GM23338 (cell line): Measurements from ENCODE around the gene SCTR. TPM values are rescaled to one million over a fixed set of nuclear protein-coding genes. Genes with fewer than 3 reads are reported as not detected.
A peak's percentile ranks its signal among the peaks of the same experiment; 100 is the strongest.

Experiments used
- ATAC-seq: fragments of 200-7000 bp; cut with Tn5 transposase; 3 replicates; pipeline ENCODE4 v1.9.1; 2020
- DNase-seq: peaks from one replicate; pipeline ENCODE4 v3.0.0-alpha.2; 2015; ENCODE audit warnings: low spot score
- H2AFZ ChIP-seq: fragments of 200-600 bp; sonication (generic); 2 replicates; pipeline ENCODE4 v1.8.0; 2016; ENCODE audit warnings: antibody characterized with exemption, mild to moderate bottlenecking, moderate library complexity
- H3F3A ChIP-seq: fragments of 200-600 bp; sonication (generic); replicated peaks from 2 replicates; pipeline ENCODE4 v1.8.0; 2017; ENCODE audit warnings: antibody characterized with exemption, mixed run types, low read depth
- H3K27ac ChIP-seq: fragments of 200-600 bp; sonication (generic); 2 replicates; pipeline ENCODE4 v1.6.1; 2016; ENCODE audit warnings: low read depth
- H3K27me3 ChIP-seq: fragments of 200-600 bp; sonication (generic); 2 replicates; pipeline ENCODE4 v1.8.0; 2016; ENCODE audit warnings: mild to moderate bottlenecking, mixed run types, moderate library complexity; ENCODE audit not compliant: insufficient read depth
- H3K36me3 ChIP-seq: fragments of 200-600 bp; sonication (generic); 2 replicates; pipeline ENCODE4 v1.8.0; 2016; ENCODE audit warnings: mild to moderate bottlenecking; ENCODE audit not compliant: insufficient read depth
- H3K4me1 ChIP-seq: fragments of 200-600 bp; sonication (generic); 2 replicates; pipeline ENCODE4 v1.8.0; 2016; ENCODE audit warnings: mild to moderate bottlenecking, moderate library complexity; ENCODE audit not compliant: insufficient read depth
- H3K4me2 ChIP-seq: fragments of 200-600 bp; sonication (generic); 2 replicates; pipeline ENCODE4 v1.7.1; 2017; ENCODE audit warnings: mixed run types
- H3K4me3 ChIP-seq: fragments of 200-600 bp; sonication (generic); 2 replicates; pipeline ENCODE4 v1.6.1; 2016; ENCODE audit warnings: mixed run types
- H3K79me2 ChIP-seq: fragments of 200-600 bp; sonication (generic); replicated peaks from 2 replicates; pipeline ENCODE4 v1.8.0; 2017; ENCODE audit warnings: mild to moderate bottlenecking; ENCODE audit not compliant: insufficient read depth
- H3K9me2 ChIP-seq: fragments of 200-600 bp; sonication (generic); 2 replicates; pipeline ENCODE4 v1.8.0; 2017; ENCODE audit not compliant: insufficient read depth
- H4K20me1 ChIP-seq: fragments of 200-600 bp; sonication (generic); replicated peaks from 2 replicates; pipeline ENCODE4 v1.8.0; 2017; ENCODE audit warnings: mild to moderate bottlenecking; ENCODE audit not compliant: insufficient read depth
- H3K27ac Mint-ChIP-seq: 2 replicates; pipeline ENCODE4 v1.8.0; 2020; ENCODE audit warnings: inconsistent platforms, mild to moderate bottlenecking, moderate library complexity, mixed read lengths
- H3K27me3 Mint-ChIP-seq: 3 replicates; pipeline ENCODE4 v1.8.0; 2022; ENCODE audit warnings: low read depth, mild to moderate bottlenecking, moderate library complexity, mixed read lengths, inconsistent platforms; ENCODE audit not compliant: insufficient read depth, poor library complexity
- H3K36me3 Mint-ChIP-seq: 3 replicates; pipeline ENCODE4 v1.8.0; 2021; ENCODE audit warnings: low read depth, mild to moderate bottlenecking, inconsistent platforms, moderate library complexity, mixed read lengths
- H3K4me1 Mint-ChIP-seq: 3 replicates; pipeline ENCODE4 v1.8.0; 2020; ENCODE audit warnings: mild to moderate bottlenecking, inconsistent platforms, mixed read lengths
- H3K4me3 Mint-ChIP-seq: 3 replicates; pipeline ENCODE4 v1.8.0; 2021; ENCODE audit warnings: moderate library complexity, mild to moderate bottlenecking, inconsistent platforms, mixed read lengths
- H3K9me3 Mint-ChIP-seq: 3 replicates; pipeline ENCODE4 v1.8.0; 2020; ENCODE audit warnings: moderate library complexity, mild to moderate bottlenecking, inconsistent platforms, mixed read lengths
- CREB1 ChIP-seq: fragments of 250-450 bp; sonication (Bioruptor Pico); IDR thresholded peaks from 2 replicates; pipeline ENCODE4 v1.5.0; 2020; ENCODE audit warnings: low read depth, mild to moderate bottlenecking, moderate library complexity
- CTCF ChIP-seq, 2 experiments: fragments of 200-600 bp in 1 of 2; sonication (generic) in 1 of 2; conservative IDR thresholded peaks; 2 replicates each; pipeline versions ENCODE4 v1.5.1 to v1.6.1; 2016 to 2017; ENCODE audit warnings: antibody characterized with exemption in 2 of 2, low read depth in 2 of 2, mild to moderate bottlenecking in 2 of 2, moderate library complexity in 1 of 2
- ETS1 ChIP-seq: IDR thresholded peaks from 2 replicates; pipeline ENCODE4 v1.6.1; 2016; ENCODE audit warnings: antibody characterized with exemption
- EZH2 ChIP-seq: fragments of 200-600 bp; sonication (generic); IDR thresholded peaks from one replicate; pipeline ENCODE4 v1.8.0; 2017; ENCODE audit warnings: antibody characterized with exemption, mild to moderate bottlenecking, low read depth; ENCODE audit not compliant: unreplicated experiment
- EZH2phosphoT487 ChIP-seq: fragments of 200-600 bp; sonication (generic); IDR thresholded peaks from one replicate; pipeline ENCODE4 v1.8.1; 2018; ENCODE audit warnings: antibody characterized with exemption; ENCODE audit not compliant: unreplicated experiment
- JUNB ChIP-seq: IDR thresholded peaks from one replicate; pipeline ENCODE4 v1.6.1; 2016; ENCODE audit warnings: antibody characterized with exemption; ENCODE audit not compliant: unreplicated experiment
- NANOG ChIP-seq: IDR thresholded peaks from 2 replicates; pipeline ENCODE4 v1.6.1; 2016; ENCODE audit warnings: antibody characterized with exemption, borderline replicate concordance
- POLR2AphosphoS5 ChIP-seq: IDR thresholded peaks from 2 replicates; pipeline ENCODE4 v1.6.1; 2016; ENCODE audit warnings: antibody characterized with exemption, low read depth
- REST ChIP-seq: IDR thresholded peaks from one replicate; pipeline ENCODE4 v1.6.1; 2018; ENCODE audit warnings: antibody characterized with exemption; ENCODE audit not compliant: unreplicated experiment
- STAT1 ChIP-seq: IDR thresholded peaks from one replicate; pipeline ENCODE4 v1.6.1; 2016; ENCODE audit warnings: antibody characterized with exemption; ENCODE audit not compliant: unreplicated experiment
- ZNF114 ChIP-seq: fragments of 250-450 bp; sonication (Bioruptor Pico); IDR thresholded peaks from 2 replicates; pipeline ENCODE4 v1.5.0; 2020; ENCODE audit warnings: mild to moderate bottlenecking, moderate library complexity
- ZNF331 ChIP-seq: fragments of 250-450 bp; sonication (Bioruptor Pico); IDR thresholded peaks from 2 replicates; pipeline ENCODE4 v1.5.0; 2020; ENCODE audit warnings: low read depth, mild to moderate bottlenecking, moderate library complexity
- ZNF462 ChIP-seq: fragments of 250-450 bp; sonication (Bioruptor Pico); IDR thresholded peaks from 2 replicates; pipeline ENCODE4 v1.5.0; 2020; ENCODE audit warnings: mild to moderate bottlenecking, moderate library complexity
- polyA plus RNA-seq: library from polyadenylated mRNA; unstranded; fragments of >200 nt; fragmentation: Nextera tagmentation; extraction: Ambion mirVana; gene quantifications from 2 replicates; pipeline ENCODE4 v1.2.1, GENCODE V29; 2016
- total RNA-seq: library from RNA; depleted of rRNA; stranded (reverse); fragments of >200 nt; shearing (Covaris generic); gene quantifications from 2 replicates; pipeline ENCODE4 v1.2.3, GENCODE V29; 2014

The SCTR gene
- total and polyA plus RNA-seq, 2 experiments from 2014 or later = not detected

GRCh38 chr2:119469661-119470297, 54.5 kb downstream of the SCTR start:
- no peaks in the 10 kb centered on the region for H3K36me3 ChIP-seq
- H3K27ac ChIP-seq = no peak overlapping the region
- Mint-ChIP-seq H3K4me1 (peaks cover 8% of the 10 kb centered on the region), H3K9me3 (no peaks in the 10 kb centered on the region; the same call in 2 of the 3 replicates), H3K36me3 (no peaks in the 10 kb centered on the region), H3K4me3 (no peak overlapping the region), H3K27ac (no peak overlapping the region; the same call in 1 of the 2 replicates), H3K27me3 (peaks cover 4% of the 10 kb centered on the region)
- H3K79me2 ChIP-seq = no peaks in the 10 kb centered on the region
- no peak for DNase-seq
- ATAC-seq = no peak
- 0 out of 2 replicates have a peak, but pooled peaks cover 5% of the 10 kb centered on the region for H3K9me2 ChIP-seq
- no peak for TF ChIP-seq REST
- no peak for TF ChIP-seq STAT1
- no peak for TF ChIP-seq ETS1
- no peak for TF ChIP-seq NANOG
- no peak for TF ChIP-seq EZH2phosphoT487
- TF ChIP-seq EZH2 = no peak
- TF ChIP-seq CREB1 (CRISPR knock-in tag) = no peak
- TF ChIP-seq ZNF462 (CRISPR knock-in tag) = no peak
- TF ChIP-seq CTCF (conservative IDR thresholded peaks at IDR 0.05; ENCODE audit: low read depth in 2 of 2) = no peak
- no peak for TF ChIP-seq ZNF114 (CRISPR knock-in tag)
- TF ChIP-seq POLR2AphosphoS5 = no peak
- no peak for TF ChIP-seq ZNF331 (CRISPR knock-in tag)
- TF ChIP-seq JUNB = no peak
- H4K20me1 ChIP-seq = no peaks in the 10 kb centered on the region
- no peak overlapping the region; the same call in 1 of the 2 replicates for H3K4me2 ChIP-seq
- H3K27me3 ChIP-seq = no peaks in the 10 kb centered on the region
- H3K4me1 ChIP-seq = peaks cover 8% of the 10 kb centered on the region
- 0 out of 2 replicates have a peak overlapping the region, but pooled peaks have one; percentile 74 for H2AFZ ChIP-seq
- no peaks in the 10 kb centered on the region for H3F3A ChIP-seq
- H3K4me3 ChIP-seq = no peak overlapping the region
